Endothelial cell (in vitro differentiated cells): ENCODE data around the gene SYT2. TPM values are rescaled to one million over a fixed set of nuclear protein-coding genes. Genes with fewer than 3 reads are reported as not detected.

ENCODE experiments used
- DNase-seq: peaks from one replicate; pipeline ENCODE4 v3.0.0; 2021; ENCODE audit warnings: low spot score
- H3K27ac Mint-ChIP-seq: one replicate; pipeline ENCODE4 v1.8.0; 2021; ENCODE audit warnings: mixed read lengths, inconsistent platforms; ENCODE audit not compliant: unreplicated experiment
- H3K27me3 Mint-ChIP-seq: one replicate; pipeline ENCODE4 v1.8.0; 2021; ENCODE audit warnings: mild to moderate bottlenecking, moderate library complexity, mixed read lengths, inconsistent platforms; ENCODE audit not compliant: unreplicated experiment
- H3K36me3 Mint-ChIP-seq: one replicate; pipeline ENCODE4 v1.8.0; 2021; ENCODE audit warnings: mild to moderate bottlenecking, low read depth, mixed read lengths, inconsistent platforms; ENCODE audit not compliant: unreplicated experiment
- H3K4me1 Mint-ChIP-seq: one replicate; pipeline ENCODE4 v1.8.0; 2021; ENCODE audit warnings: mild to moderate bottlenecking, mixed read lengths, inconsistent platforms; ENCODE audit not compliant: unreplicated experiment
- H3K4me3 Mint-ChIP-seq: one replicate; pipeline ENCODE4 v1.8.0; 2021; ENCODE audit warnings: mild to moderate bottlenecking, mixed read lengths, inconsistent platforms; ENCODE audit not compliant: unreplicated experiment
- H3K9me3 Mint-ChIP-seq: one replicate; pipeline ENCODE4 v1.8.0; 2021; ENCODE audit warnings: mixed read lengths, inconsistent platforms; ENCODE audit not compliant: unreplicated experiment
- total RNA-seq: library from RNA; stranded (reverse); fragmentation: NEBNext Ultra II Directional; extraction: Animal tissue kit (Norgen Biotek cat#: 25700); gene quantifications from one replicate; pipeline ENCODE4 v1.2.1, GENCODE V29; 2021; ENCODE audit not compliant: unreplicated experiment
- TF ChIP-seq, protein P1 (sequence below): fragments of 200-600 bp; sonication (generic); IDR thresholded peaks from one replicate; pipeline ENCODE4 v1.5.0; 2021; ENCODE audit warnings: antibody characterized with exemption; ENCODE audit not compliant: unreplicated experiment

The SYT2 gene
- total RNA-seq, 1 donor from 2014 or later: 0.33 TPM

DNA sequence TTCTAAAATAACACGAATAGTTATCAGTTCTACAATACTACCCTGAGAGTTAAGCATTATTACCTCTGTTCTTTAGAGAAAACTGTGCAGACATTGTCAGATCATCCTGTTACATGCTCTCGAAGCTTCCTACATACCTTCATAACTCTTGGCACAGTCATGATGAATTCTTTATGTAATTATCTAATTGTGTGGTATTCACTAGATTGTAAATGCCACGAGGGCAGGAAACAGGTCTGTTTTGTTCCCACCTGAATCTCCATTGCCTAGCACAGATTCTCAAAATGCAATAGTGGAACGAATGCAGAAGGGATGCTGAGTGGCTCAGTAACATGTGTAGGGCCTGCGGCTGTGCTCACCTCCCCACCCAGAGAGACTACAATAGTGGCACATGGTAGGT lies 3.4 kb downstream of the SYT2 start:
- Mint-ChIP-seq H3K36me3 (no peaks in the 10 kb centered on the region), H3K27me3 (peaks cover 7% of the 10 kb centered on the region), H3K9me3 (no peaks in the 10 kb centered on the region), H3K4me3 (no peak overlapping the region), H3K4me1 (peaks cover 11% of the 10 kb centered on the region), H3K27ac (no peak overlapping the region)
- TF ChIP-seq, protein P1, sequence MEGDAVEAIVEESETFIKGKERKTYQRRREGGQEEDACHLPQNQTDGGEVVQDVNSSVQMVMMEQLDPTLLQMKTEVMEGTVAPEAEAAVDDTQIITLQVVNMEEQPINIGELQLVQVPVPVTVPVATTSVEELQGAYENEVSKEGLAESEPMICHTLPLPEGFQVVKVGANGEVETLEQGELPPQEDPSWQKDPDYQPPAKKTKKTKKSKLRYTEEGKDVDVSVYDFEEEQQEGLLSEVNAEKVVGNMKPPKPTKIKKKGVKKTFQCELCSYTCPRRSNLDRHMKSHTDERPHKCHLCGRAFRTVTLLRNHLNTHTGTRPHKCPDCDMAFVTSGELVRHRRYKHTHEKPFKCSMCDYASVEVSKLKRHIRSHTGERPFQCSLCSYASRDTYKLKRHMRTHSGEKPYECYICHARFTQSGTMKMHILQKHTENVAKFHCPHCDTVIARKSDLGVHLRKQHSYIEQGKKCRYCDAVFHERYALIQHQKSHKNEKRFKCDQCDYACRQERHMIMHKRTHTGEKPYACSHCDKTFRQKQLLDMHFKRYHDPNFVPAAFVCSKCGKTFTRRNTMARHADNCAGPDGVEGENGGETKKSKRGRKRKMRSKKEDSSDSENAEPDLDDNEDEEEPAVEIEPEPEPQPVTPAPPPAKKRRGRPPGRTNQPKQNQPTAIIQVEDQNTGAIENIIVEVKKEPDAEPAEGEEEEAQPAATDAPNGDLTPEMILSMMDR: no peak
- DNase-seq: no peak

DNA sequence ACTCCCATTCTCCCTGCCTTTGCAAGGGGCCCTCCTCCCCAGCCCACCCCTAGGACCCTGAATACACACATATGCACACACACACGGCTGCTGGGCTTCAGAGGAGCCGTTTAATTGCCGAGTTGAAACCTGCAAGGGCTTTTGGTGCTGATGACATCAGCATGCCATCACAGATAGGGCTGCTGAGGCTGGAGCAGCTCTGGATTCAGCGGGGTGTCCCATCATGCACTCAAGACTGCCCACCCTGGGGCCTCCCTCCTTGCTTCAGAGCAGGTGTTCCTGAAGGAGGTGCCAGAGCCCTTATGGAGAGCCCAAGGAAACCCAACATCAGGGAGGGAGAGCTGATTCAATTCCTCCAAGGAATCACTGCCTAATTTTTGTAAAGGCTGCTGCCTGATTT lies 5.7 kb downstream of the SYT2 start:
- DNase-seq: no peak
- Mint-ChIP-seq H3K4me3 (no peak overlapping the region), H3K27me3 (no peaks in the 10 kb centered on the region)

DNA sequence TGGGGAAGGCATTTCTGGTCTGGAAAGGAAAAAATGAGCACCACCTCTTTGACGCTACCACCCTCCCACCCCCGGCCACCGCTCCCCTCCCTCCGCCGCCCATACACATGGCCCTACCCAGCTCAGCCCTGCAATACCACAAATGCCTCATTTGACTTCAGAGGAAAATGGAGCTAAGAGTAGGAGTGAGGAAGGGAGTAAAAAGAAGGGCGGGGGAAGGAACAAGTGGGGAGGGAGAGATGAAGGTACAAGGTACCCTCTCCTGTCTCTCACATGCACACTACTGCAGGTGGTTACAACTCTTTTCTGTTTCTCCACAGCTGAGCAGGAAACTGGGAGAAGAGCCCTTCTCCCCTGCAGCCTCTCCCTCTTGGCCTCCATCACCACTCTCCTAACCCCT lies 7.1 kb downstream of the SYT2 start:
- no peaks in the 10 kb centered on the region for H3K9me3 Mint-ChIP-seq

More for the DNA sequence above, 5.7 kb downstream of the SYT2 start:
- H3K36me3 Mint-ChIP-seq: no peaks in the 10 kb centered on the region
- H3K4me1 Mint-ChIP-seq: peaks cover 3% of the 10 kb centered on the region
- H3K9me3 Mint-ChIP-seq: no peaks in the 10 kb centered on the region
- TF ChIP-seq, protein P1: no peak
- no peak overlapping the region for H3K27ac Mint-ChIP-seq

DNA sequence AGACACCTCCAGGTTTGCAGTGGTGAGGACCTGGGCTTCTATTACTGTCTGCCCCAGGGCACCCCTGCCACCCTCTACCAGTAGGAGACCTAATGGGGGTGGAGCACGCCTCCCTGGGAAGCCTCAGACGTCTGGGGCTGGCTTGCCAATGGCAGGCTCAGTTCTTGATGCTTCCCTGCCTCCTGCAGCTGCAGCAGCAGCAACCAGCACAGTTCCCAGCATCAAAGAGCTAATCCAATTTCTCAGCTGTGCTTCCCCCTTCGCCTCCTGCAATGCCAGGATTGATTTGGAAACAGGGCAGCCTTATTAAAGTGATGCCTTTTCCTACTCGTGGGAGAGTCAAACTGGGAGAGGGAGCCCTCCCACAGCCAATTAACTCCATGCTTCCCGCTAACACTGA lies 8.2 kb downstream of the SYT2 start:
- H3K27ac Mint-ChIP-seq: no peak overlapping the region
- DNase-seq: no peak
- no peak overlapping the region for H3K4me3 Mint-ChIP-seq
- no peaks in the 10 kb centered on the region for H3K9me3 Mint-ChIP-seq
- no peaks in the 10 kb centered on the region for H3K27me3 Mint-ChIP-seq
- H3K36me3 Mint-ChIP-seq: no peaks in the 10 kb centered on the region
- TF ChIP-seq, protein P1: no peak
- peaks cover 6% of the 10 kb centered on the region for H3K4me1 Mint-ChIP-seq

More for the DNA sequence above, 7.1 kb downstream of the SYT2 start:
- TF ChIP-seq, protein P1: no peak
- Mint-ChIP-seq H3K4me1 (peaks cover 5% of the 10 kb centered on the region), H3K27ac (no peak overlapping the region), H3K27me3 (no peaks in the 10 kb centered on the region), H3K4me3 (no peak overlapping the region), H3K36me3 (no peaks in the 10 kb centered on the region)
- no peak for DNase-seq

DNA sequence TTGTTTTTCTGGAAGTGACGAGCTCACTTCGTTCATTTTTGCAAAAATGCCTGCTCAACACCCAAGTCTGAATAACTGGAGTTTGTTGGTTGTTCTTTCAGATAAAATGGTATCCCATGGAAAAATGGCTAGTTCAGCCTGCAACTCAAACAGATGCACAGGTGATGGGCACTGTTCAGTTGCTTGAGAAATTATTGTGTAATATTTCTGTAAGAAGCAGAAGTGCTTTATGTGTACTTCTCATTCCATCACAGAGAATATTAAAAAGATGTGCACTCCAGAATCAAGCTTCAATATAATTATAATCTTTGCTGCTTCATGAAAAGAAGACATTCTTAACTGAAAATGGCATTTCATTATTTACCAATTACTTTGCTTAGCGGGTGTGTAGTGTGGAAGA lies 9.1 kb downstream of the SYT2 start:
- DNase-seq: no peak
- H3K27ac Mint-ChIP-seq: no peak overlapping the region
- H3K9me3 Mint-ChIP-seq: no peaks in the 10 kb centered on the region
- no peaks in the 10 kb centered on the region for H3K36me3 Mint-ChIP-seq
- no peak overlapping the region for H3K4me3 Mint-ChIP-seq
- peaks cover 2% of the 10 kb centered on the region for H3K27me3 Mint-ChIP-seq
- TF ChIP-seq, protein P1: no peak
- H3K4me1 Mint-ChIP-seq: peaks cover 6% of the 10 kb centered on the region
